H9 (cell line): ENCODE data around the gene ATP6V0E1. TPM values are rescaled to one million over a fixed set of nuclear protein-coding genes. Genes with fewer than 3 reads are reported as not detected.
A peak's percentile ranks its signal among the peaks of the same experiment; 100 is the strongest.

ENCODE experiments used
- DNase-seq: peaks from one replicate; pipeline ENCODE4 v3.0.0-alpha.2; 2017
- H2AFZ ChIP-seq: one replicate; pipeline ENCODE4 v1.6.1; 2013; ENCODE audit warnings: mild to moderate bottlenecking, low read length, control low read depth, moderate library complexity
- H2AK5ac ChIP-seq: 2 replicates; pipeline ENCODE4 v1.6.1; 2013; ENCODE audit warnings: low read length, control low read depth, mixed read lengths; ENCODE audit not compliant: insufficient read length
- H2BK120ac ChIP-seq: one replicate; pipeline ENCODE4 v1.6.1; 2013; ENCODE audit warnings: low read depth, mild to moderate bottlenecking, low read length, control low read depth, inconsistent platforms; ENCODE audit not compliant: poor library complexity, severe bottlenecking
- H2BK12ac ChIP-seq: 2 replicates; pipeline ENCODE4 v1.6.1; 2013; ENCODE audit warnings: low read length, control low read depth, mixed read lengths, low read depth; ENCODE audit not compliant: insufficient read length
- H2BK15ac ChIP-seq: 2 replicates; pipeline ENCODE4 v1.6.1; 2013; ENCODE audit warnings: low read depth, low read length, control low read depth
- H2BK20ac ChIP-seq: one replicate; pipeline ENCODE4 v1.6.1; 2013; ENCODE audit warnings: low read depth, mild to moderate bottlenecking, low read length, control low read depth, inconsistent platforms; ENCODE audit not compliant: poor library complexity, severe bottlenecking
- H2BK5ac ChIP-seq: 2 replicates; pipeline ENCODE4 v1.6.1; 2013; ENCODE audit warnings: low read length, control low read depth, mixed read lengths; ENCODE audit not compliant: insufficient read length
- H3K14ac ChIP-seq: 2 replicates; pipeline ENCODE4 v1.6.1; 2013; ENCODE audit warnings: low read length, control low read depth; ENCODE audit not compliant: insufficient read depth
- H3K18ac ChIP-seq: 2 replicates; pipeline ENCODE4 v1.6.1; 2013; ENCODE audit warnings: low read depth, mild to moderate bottlenecking, mixed read lengths, low read length, control low read depth; ENCODE audit not compliant: insufficient read length
- H3K23ac ChIP-seq: 2 replicates; pipeline ENCODE4 v1.6.1; 2013; ENCODE audit warnings: low read length, control low read depth, mixed read lengths, low read depth; ENCODE audit not compliant: insufficient read length
- H3K23me2 ChIP-seq: 2 replicates; pipeline ENCODE4 v1.6.1; 2013; ENCODE audit warnings: low read depth, mild to moderate bottlenecking, mixed read lengths, low read length, control low read depth; ENCODE audit not compliant: insufficient read length, poor library complexity, severe bottlenecking
- H3K27ac ChIP-seq: 2 replicates; pipeline ENCODE4 v1.5.1; 2013; ENCODE audit warnings: low read length, control low read depth, mixed read lengths, low read depth; ENCODE audit not compliant: insufficient read length
- H3K27me3 ChIP-seq: 2 replicates; pipeline ENCODE4 v1.6.1; 2013; ENCODE audit warnings: low read length, control low read depth, inconsistent platforms; ENCODE audit not compliant: insufficient read depth
- H3K4ac ChIP-seq: 2 replicates; pipeline ENCODE4 v1.6.1; 2013; ENCODE audit warnings: low read depth, mild to moderate bottlenecking, control low read depth, inconsistent platforms, low read length, moderate library complexity
- H3K4me1 ChIP-seq: 2 replicates; pipeline ENCODE4 v1.6.1; 2013; ENCODE audit warnings: low read length, control low read depth, inconsistent platforms; ENCODE audit not compliant: insufficient read depth
- H3K4me2 ChIP-seq: 2 replicates; pipeline ENCODE4 v1.6.1; 2013; ENCODE audit warnings: low read length, control low read depth, mixed read lengths; ENCODE audit not compliant: insufficient read length, insufficient read depth
- H3K56ac ChIP-seq: 2 replicates; pipeline ENCODE4 v1.6.1; 2013; ENCODE audit warnings: low read depth, mild to moderate bottlenecking, mixed read lengths, low read length, control low read depth; ENCODE audit not compliant: insufficient read length
- H3K79me1 ChIP-seq: 2 replicates; pipeline ENCODE4 v1.6.1; 2013; ENCODE audit warnings: low read depth, mild to moderate bottlenecking, moderate library complexity, low read length, control low read depth, inconsistent platforms; ENCODE audit not compliant: insufficient read depth, poor library complexity, severe bottlenecking
- H3K79me2 ChIP-seq: 2 replicates; pipeline ENCODE4 v1.6.1; 2013; ENCODE audit warnings: low read length, control low read depth, inconsistent platforms; ENCODE audit not compliant: insufficient read depth
- H3K9ac ChIP-seq: 2 replicates; pipeline ENCODE4 v1.6.1; 2013; ENCODE audit warnings: low read length, control low read depth, mixed read lengths; ENCODE audit not compliant: insufficient read length; ENCODE audit errors: extremely low read depth
- H3K9me3 ChIP-seq: one replicate; pipeline ENCODE4 v1.6.1; 2013; ENCODE audit warnings: low read depth, low read length, inconsistent platforms; ENCODE audit not compliant: control insufficient read depth
- H3T11ph ChIP-seq: one replicate; pipeline ENCODE4 v1.6.1; 2013; ENCODE audit warnings: mild to moderate bottlenecking, low read length, control low read depth, inconsistent platforms
- H4K20me1 ChIP-seq: one replicate; pipeline ENCODE4 v1.6.1; 2013; ENCODE audit not compliant: control insufficient read depth, insufficient read length, insufficient read depth
- H4K5ac ChIP-seq: 2 replicates; pipeline ENCODE4 v1.6.1; 2013; ENCODE audit warnings: low read depth, mild to moderate bottlenecking, mixed read lengths, low read length, control low read depth; ENCODE audit not compliant: insufficient read length
- H4K8ac ChIP-seq: replicated peaks from 2 replicates; pipeline ENCODE4 v1.6.1; 2013; ENCODE audit warnings: low read length, control low read depth, mixed read lengths, low read depth; ENCODE audit not compliant: insufficient read length
- H4K91ac ChIP-seq: 2 replicates; pipeline ENCODE4 v1.6.1; 2013; ENCODE audit warnings: low read depth, mild to moderate bottlenecking, moderate library complexity, mixed read lengths, low read length, control low read depth; ENCODE audit not compliant: insufficient read length
- H3K27ac Mint-ChIP-seq, 3 experiments: 2 replicates in 2 of 3; 3 replicates in 1 of 3; pipeline ENCODE4 v1.8.0; 2020 to 2021; ENCODE audit warnings: mixed read lengths in 3 of 3, mild to moderate bottlenecking in 1 of 3, moderate library complexity in 1 of 3
- H3K27me3 Mint-ChIP-seq: 2 replicates; pipeline ENCODE4 v1.8.0; 2021; ENCODE audit warnings: low read depth, mild to moderate bottlenecking, moderate library complexity, mixed read lengths
- H3K36me3 Mint-ChIP-seq, 3 experiments: 2 replicates in 2 of 3; 3 replicates in 1 of 3; pipeline ENCODE4 v1.8.0; 2020 to 2021; ENCODE audit warnings: low read depth in 3 of 3, mixed read lengths in 3 of 3; ENCODE audit not compliant: insufficient read depth in 1 of 3
- H3K4me1 Mint-ChIP-seq, 2 experiments: 2 replicates each; pipeline ENCODE4 v1.8.0; 2020; ENCODE audit warnings: mixed read lengths in 2 of 2
- H3K4me3 Mint-ChIP-seq, 2 experiments: 2 replicates in 1 of 2; 3 replicates in 1 of 2; pipeline ENCODE4 v1.8.0; 2020 to 2021; ENCODE audit warnings: mild to moderate bottlenecking in 2 of 2, mixed read lengths in 2 of 2, moderate library complexity in 1 of 2
- H3K9me3 Mint-ChIP-seq, 2 experiments: 2 replicates in 1 of 2; 3 replicates in 1 of 2; pipeline ENCODE4 v1.8.0; 2020; ENCODE audit warnings: mild to moderate bottlenecking in 2 of 2, mixed read lengths in 2 of 2, moderate library complexity in 1 of 2
- WGBS: extraction: QIAGEN DNeasy Blood & Tissue Kit; methylation state at CpG from one replicate; pipeline ENCODE4 v1.1.7; 2013; ENCODE audit warnings: missing lambda C conversion rate, low lambda C conversion rate, mixed read lengths; ENCODE audit not compliant: insufficient read length; ENCODE audit errors: extremely low coverage; 5-methylcytosine and 5-hydroxymethylcytosine counted together
- total RNA-seq: library from RNA; stranded (reverse); gene quantifications from 2 replicates; pipeline ENCODE4 v1.2.1, GENCODE V29; 2021
- TF ChIP-seq, protein P1 (sequence below): fragments of 200-600 bp; sonication (generic); conservative IDR thresholded peaks from 3 replicates; pipeline ENCODE4 v1.8.0; 2021; ENCODE audit warnings: antibody characterized with exemption, mild to moderate bottlenecking

Gene ATP6V0E1
- total RNA-seq, 1 experiment from 2014 or later: 101 TPM

DNA sequence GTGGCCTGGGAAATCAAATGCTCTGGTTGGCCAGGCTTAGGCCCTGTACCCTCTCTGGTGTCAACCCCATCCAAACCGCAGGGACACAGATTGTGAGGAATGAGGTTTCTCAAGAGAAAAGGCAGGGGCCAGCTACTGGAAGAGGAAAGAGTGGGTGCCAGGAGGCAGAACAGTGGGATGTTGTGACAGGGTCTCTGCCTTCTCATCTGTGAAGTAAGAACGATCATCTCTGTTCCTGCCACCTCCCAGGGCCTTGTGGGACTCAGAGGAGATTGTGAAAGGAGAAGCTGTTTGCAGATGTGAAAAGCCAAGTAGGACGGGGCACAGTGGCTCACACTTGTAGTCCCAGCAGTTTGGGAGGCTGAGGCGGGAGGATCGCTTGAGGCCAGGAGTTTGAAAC, 47.2 kb upstream of the ATP6V0E1 start:
- Histone ChIP-seq H3K4me2 (no peak overlapping the region), H2AK5ac (no peak overlapping the region), H3K23me2 (no peaks in the 10 kb centered on the region), H3T11ph (no peak overlapping the region), H3K18ac (no peak overlapping the region), H3K79me1 (no peaks in the 10 kb centered on the region), H2BK15ac (no peak overlapping the region), H4K91ac (no peak overlapping the region), H3K14ac (no peak overlapping the region), H3K56ac (no peak overlapping the region), H2BK20ac (no peak overlapping the region), H3K4ac (no peak overlapping the region), H2BK5ac (no peak overlapping the region), H3K23ac (no peak overlapping the region), H3K27me3 (no peaks in the 10 kb centered on the region), H3K9me3 (no peaks in the 10 kb centered on the region), H4K5ac (no peak overlapping the region), H4K8ac (no peak overlapping the region), H4K20me1 (no peaks in the 10 kb centered on the region), H3K79me2 (no peaks in the 10 kb centered on the region), H2BK120ac (no peak overlapping the region), H2BK12ac (no peak overlapping the region), H2AFZ (no peak overlapping the region), H3K4me1 (no peaks in the 10 kb centered on the region), H3K27ac (no peak overlapping the region), H3K9ac (no peak overlapping the region)
- peak overlapping the region in 1 of 3 experiments; percentile 46; a peak in 1 of 7 replicates for H3K27ac Mint-ChIP-seq
- peaks cover 8 to 26% of the 10 kb centered on the region in 2 experiments for H3K4me1 Mint-ChIP-seq
- TF ChIP-seq, protein P1, sequence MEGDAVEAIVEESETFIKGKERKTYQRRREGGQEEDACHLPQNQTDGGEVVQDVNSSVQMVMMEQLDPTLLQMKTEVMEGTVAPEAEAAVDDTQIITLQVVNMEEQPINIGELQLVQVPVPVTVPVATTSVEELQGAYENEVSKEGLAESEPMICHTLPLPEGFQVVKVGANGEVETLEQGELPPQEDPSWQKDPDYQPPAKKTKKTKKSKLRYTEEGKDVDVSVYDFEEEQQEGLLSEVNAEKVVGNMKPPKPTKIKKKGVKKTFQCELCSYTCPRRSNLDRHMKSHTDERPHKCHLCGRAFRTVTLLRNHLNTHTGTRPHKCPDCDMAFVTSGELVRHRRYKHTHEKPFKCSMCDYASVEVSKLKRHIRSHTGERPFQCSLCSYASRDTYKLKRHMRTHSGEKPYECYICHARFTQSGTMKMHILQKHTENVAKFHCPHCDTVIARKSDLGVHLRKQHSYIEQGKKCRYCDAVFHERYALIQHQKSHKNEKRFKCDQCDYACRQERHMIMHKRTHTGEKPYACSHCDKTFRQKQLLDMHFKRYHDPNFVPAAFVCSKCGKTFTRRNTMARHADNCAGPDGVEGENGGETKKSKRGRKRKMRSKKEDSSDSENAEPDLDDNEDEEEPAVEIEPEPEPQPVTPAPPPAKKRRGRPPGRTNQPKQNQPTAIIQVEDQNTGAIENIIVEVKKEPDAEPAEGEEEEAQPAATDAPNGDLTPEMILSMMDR: no peak
- no peak overlapping the region for H3K4me3 Mint-ChIP-seq
- WGBS: no CpG with 5 or more reads among the region's 5 CpGs
- no peak for DNase-seq
- H3K27me3 Mint-ChIP-seq: no peaks in the 10 kb centered on the region
- peaks cover 25 to 63% (median 62%) of the 10 kb centered on the region in 3 experiments; a peak in 6 of 7 replicates for H3K36me3 Mint-ChIP-seq
- no peaks in the 10 kb centered on the region for H3K9me3 Mint-ChIP-seq
